GM19023 (cell line): Measurements from ENCODE around the gene AQP12B.
"Not testable (repeated sequence)": the region's sequence is repeated elsewhere in the genome, so short reads cannot be mapped to it uniquely, and the experiment has no call there.

Source experiments
- ATAC-seq: cut with Tn5 transposase; IDR thresholded peaks from one replicate; pipeline ENCODE4 v1.9.1; 2021; ENCODE audit warnings: mild to moderate bottlenecking, moderate library complexity; ENCODE audit not compliant: unreplicated experiment

The AQP12B gene

DNA sequence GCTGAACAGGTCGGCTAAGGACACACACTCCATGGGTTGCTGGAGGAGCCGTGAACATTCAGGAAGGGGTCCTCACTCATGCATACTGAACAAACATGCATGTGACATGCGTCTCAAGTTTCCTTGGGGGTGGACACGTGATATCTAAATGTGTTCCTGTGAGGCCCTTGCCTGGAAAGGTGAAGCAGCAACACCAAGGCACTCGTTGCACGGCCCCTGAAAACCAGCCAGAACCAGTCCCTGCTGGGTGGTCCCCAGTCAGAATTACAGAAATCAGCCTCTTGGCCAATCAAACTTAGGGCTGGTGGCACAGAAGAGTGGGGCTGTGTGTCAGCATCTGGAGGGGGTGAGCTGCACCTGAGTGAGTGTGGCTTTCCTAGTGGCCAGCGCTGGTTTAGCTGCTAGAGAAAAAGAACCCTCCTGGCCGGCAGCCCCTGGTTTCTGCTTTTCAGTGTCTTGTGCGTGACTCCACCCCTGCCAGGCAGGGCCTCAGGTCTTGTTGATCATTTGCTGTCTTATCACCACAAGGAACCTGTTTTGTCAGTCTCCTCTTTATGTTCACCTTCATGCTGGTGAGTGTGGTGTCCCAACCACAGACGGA lies 3.2 kb upstream of the AQP12B start:
- no peak for ATAC-seq

DNA sequence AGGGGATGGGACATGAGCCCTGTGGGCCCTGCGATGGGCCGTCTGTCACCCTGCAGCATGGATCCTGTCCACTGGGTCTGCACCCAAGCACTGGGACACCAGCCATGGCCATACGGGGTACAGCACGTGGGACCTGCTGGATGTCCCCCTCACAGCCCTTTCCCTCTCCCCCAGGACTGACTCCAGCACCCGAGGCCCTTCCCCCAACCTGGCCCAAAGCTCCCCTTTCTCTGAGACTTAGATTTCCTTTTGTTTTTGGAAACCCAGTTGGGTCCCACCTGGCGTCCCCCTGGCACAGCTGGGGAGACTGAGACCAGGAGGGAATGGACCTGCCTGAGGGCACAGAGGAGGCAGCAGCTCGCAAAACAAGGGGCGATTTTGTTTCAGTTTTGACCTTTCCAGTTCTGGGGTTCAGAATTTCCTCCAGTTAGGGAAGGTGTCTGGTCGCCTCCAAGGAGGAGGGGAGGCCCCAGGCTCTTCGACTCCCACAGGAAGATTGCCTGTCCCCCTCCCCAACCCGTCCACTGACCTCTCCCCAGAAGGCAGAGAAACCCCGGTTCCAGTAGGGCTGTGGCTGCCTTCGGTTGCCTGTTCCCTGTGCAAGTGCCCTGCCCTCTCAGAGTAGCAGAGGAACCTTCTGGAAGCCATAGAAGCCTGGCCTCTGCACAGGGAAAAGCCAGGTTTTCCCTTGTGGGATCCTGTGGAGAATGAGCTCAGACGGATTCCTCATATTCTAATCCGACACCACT lies 1.5 kb upstream of the AQP12B start:
- not testable (repeated sequence) for ATAC-seq

DNA sequence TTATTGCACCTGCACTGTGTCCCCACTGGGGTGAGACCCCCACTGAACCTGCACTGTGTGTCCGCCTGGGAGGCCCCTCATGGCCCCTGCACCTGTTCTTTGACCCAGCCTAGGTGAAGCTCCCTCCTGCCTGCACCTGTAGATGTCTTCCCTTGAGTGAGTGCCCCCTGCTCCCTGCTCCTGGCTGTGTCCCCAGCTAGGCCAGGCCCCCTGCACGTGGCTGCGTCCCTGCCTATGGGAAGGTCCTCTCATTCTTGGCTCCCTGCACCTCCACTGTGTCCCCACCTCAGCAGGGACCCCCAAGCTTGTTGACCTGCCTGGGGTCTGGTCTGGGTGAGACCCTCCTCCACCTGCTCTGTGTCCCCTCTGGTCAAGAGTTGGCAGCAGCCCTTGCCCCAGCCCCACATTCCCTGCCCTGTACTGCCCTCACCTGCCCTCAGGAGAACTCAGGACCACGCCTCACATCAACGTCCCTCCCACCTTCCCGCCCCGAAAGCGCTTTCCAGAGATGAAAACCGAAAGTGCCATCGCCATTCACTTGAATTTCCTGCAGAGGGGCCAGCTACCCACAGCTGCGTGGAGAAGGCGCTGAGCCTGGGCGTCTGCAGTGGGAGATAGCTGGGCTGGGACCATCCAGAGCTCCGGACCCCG lies 769 bp upstream of the AQP12B start:
- ATAC-seq, result not testable (repeated sequence)

DNA sequence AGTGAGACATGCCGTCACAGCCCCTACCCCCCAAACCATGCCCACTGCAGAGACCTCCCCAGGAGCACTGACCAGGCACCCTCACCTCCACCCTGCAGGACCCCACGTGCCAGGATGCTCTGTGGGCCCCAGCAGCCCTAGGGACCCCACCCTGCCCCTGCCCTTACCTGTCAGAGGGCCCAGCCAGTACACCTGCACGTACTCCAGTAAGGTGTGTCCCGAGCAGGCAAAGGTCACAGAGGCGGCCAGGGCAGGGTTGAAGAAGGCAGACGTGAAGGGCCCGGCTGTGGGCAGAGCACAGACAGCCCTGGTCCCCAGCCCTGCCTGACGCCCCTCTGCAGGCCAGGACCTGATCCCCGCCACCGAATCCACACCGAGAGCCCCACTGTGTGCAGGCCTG lies 2.5 kb downstream of the AQP12B start:
- not testable (repeated sequence) for ATAC-seq

DNA sequence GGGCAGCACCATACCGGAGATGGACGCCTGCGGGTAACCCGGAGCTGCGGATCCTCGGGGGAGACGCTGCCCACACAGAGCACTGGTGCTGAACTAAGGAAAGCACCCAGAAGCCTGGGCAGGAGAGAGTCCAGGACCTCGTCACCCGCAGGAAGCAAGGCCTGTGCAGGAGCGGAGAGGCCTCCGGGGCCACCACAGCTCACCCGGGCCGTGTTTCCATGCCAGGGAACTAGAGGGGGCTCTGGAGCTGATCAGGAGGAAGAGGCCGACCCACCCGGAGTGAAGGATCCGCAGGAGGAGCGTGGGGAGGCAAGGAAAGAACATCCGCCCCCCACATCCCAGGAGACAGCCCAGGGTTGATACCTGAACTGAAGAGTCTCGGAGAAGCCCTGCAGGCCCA lies 3.8 kb downstream of the AQP12B start:
- not testable (repeated sequence) for ATAC-seq

DNA sequence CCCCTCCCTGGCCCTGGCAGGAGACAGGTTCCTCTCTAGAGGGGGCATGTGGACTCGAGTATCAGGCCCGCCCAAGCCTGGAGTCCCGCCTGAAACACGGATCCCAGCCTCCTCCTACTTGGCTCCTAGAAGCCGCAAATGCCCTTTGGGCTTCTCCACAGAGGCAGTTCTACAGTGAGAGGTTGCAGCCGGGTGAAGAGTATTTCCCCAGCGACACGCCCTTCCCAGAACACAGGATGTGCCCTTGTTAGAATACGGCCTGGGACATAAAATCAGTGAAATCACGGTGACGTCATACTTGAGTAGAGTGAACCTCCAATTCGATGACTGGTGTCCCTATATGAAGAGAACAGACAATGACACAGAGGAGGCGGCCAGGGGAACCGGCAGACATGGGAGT lies 4.6 kb downstream of the AQP12B start:
- ATAC-seq, result not testable (repeated sequence)

DNA sequence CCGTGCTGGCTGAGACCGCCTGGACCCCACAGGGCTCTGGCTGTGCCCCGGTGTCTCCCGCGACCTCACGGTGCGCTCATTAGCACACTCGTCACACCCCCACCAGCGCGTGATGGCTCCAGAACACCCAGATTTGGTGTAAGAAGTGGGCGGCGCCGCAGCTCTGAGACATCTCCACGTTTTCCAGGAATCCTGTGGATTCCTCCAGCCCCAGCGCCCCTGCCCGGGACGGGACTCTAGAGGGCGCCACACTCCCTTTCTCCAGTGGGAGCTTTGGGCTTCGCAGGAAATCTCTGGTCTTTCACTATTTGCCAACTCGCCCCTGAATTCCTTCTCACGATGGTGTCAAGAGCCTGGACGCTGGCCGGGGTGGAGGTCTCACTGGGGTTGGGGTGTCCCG lies 7.3 kb downstream of the AQP12B start:
- ATAC-seq, result not testable (repeated sequence)

DNA sequence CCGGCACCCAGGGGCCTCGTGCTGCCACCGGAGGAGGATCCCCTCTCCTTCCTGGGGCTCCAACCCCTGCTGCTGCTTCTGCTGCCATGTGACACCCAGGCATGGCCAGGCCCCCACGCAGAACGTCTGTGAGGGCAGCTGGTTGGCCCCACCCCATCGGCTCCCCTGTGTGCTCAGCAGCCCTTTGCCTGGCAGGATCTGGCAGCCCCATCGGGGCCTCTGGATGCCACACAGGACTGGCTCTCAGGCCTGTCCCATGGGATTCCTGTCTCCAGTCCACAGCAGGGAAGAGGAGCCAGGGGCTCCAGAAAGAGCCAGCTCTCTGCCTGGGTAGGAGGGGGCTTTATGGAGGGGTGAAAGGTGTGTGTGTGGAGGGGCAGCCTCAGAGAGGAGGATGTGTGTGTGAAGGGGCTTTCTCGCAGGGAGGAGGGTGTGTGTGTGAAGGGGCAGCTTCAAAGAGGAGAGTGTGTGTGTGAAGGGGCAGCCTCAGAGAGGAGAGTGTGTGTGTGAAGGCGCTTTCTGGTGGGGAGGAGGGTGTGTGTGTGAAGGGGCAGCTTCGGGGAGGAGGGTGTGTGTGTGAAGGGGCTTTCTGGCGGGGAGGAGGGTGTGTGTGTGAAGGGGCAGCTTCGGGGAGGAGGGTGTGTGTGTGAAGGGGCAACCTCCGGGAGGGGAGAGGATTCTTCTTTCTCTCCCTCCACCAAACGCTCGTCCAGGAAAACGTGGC lies 8.1 kb downstream of the AQP12B start:
- ATAC-seq, result not testable (repeated sequence)

DNA sequence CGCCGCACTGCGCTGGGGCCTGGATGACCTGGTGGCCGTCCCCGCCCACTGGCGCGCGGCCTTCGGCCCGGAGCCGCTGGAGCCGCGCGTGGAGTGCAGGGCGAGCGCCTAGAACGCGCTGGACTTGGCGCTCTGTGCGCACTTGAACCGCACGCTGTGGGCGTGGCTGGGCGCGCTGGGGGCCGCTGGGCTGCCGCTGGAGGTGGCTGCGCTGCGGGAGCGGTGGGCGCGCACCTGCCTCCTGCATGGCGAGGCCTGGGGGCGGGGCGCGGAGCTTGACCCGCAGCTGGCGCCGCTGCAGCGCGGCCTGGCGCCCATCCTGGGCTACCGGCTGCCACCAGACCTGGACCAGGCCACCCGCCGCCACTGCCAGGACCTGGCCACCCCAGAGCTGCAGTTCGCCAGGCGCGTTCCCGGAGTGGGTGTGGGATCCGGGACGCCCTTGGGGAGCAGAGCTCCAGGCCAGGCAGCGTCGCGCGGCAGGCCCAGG lies 9.9 kb downstream of the AQP12B start:
- no peak for ATAC-seq

DNA sequence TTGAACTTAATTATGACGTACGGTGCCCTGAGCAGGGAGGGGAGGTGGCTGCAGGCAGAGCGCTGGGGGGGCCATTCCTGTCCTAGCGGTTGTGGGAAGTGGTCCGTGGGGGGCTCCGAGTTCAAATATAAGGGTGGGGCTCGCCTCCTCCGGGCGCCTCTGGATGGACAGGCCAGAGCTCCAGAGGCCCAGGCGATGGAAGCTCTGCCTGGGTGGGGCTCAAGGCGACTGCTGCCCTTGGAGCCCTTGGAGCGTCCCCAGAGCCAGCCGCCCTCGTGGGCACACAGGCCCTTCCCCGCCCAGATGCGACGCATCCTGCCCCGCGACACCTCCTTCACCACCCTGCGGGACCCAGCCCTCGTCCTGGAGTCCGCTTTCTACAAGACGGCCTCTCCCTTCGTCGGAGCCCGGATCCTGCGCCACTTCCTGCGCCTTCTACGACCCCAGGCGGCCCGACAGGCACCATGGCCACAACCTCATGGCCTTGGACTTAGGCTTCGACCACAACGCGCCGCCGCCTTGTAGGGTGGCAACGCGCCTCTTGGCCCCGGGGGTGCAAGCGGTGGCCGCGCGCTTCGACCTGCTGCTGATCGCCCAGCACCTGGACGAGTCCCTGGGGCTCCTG lies 10.5 kb downstream of the AQP12B start:
- no peak for ATAC-seq

DNA sequence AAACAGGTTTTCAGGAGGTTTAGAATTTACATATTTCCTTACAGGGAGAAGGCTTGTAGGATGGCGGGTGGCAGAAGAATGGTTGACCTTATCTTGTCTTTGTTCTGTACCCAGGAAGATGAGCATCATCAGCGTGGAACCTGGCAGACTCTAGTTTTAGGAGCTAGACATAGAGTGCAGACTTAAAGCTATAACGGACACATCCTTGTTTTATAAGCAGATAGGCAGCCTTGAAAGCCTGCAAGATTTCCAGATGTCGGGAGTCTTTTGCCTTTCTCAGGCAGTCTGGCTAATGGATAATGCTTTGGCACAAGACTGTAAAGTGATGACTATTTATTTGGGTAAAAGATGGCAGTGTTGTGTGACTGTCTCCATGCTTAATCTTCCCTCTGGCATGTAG lies 11.7 kb downstream of the AQP12B start:
- ATAC-seq, result no peak

DNA sequence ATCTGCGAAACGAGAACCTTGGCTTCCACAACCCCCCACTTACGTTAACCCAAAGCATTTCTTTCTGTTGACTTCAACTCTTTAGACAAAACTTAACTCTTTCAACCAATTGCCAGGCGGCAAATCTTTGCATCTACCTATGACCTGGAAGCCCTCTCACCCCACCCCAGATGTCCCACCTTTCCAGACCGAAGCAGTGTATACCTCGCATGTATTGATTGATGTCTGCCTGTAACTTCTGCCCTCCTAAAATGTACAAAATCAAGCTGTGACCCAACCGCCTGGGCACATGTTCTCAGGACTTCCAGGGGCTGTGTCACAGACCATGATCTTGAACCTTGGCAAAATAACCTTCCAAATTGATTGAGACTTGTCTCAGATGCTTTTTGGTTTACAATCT lies 12.3 kb downstream of the AQP12B start:
- ATAC-seq, result no peak

DNA sequence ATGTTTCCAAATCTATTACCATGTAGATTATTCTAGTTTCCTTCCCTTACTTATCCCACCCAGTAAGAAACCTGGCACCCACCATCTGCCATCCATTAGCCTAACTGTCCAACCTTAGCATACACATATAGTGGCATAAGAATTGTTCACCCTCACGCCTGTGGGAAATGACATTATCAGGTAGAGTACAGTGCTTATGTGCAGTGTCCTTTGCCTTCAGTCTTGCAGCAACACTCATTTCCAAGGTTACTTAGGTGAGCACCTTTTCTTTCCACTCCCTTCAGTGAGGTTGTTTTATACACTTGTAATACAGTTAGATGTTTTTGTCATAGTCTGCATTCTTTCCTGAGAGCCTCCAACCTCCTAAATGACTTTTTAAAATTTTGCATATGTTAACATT lies 18.1 kb downstream of the AQP12B start:
- ATAC-seq, result no peak

DNA sequence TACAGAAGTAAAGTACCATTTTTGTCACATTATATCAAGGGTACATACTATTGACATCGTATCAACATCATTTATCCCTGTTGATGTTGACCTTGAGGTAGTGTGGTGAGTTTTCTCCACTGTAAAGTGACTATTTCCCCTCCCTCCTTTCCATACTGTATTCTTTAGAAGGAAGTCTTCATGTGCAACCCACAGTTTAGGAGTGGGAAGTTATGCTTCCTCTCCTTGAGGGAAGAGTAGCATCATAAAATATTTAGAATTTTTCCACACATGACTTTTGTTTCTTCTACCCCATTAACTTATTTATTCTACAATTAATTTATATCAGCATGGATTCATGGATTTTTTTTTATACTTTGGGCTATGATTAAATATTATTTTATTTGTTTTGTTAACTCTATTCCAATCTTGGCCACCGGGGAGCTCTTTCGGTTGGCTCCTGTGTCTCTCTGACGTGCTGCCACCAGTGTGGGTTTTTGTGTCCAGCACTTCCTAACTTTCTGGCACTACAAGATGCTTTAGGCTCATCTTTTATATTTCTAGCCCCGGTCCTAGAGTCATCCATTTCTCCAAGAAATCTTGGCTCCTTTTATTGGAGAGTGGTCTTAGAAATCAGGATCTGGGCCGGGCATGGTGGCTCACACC lies 19.0 kb downstream of the AQP12B start:
- ATAC-seq, result no peak

DNA sequence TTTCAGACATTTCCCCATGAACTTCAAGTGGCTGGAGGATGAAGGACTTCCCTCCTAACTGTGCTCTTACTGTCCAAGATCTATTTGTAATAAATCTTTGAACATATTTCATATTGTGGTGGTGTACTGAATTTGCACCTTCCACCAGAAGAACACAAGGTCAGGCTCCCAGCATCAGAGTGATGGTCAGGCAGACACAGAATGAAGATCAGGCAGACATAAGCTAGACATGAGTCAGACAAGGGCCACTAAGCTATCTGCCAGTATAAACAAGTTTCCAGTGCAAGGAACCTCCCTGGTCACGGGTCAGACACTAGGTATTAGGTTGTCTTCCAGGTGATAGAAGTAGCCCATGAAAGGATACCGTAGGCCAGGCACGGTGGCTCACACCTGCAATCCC lies 20.0 kb downstream of the AQP12B start:
- no peak for ATAC-seq

DNA sequence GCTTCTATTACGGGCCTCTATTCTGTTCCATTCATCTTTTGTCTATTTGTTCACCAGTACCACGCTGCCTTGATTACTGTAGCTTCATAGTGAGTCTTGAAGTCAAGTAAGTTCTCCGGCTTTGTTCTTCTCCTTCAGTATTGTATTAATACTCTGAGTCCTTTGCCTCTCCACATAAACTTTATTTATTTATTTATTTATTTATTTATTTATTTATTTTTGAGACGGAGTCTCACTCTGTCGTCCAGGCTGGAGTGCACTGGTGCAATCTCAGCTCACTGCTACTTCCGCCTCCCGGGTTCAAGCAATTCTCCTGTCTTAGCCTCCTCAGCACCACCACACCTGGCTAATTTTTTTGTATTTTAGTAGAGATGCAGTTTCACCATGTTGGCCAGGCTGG lies 22.8 kb downstream of the AQP12B start:
- ATAC-seq, result not testable (repeated sequence)

DNA sequence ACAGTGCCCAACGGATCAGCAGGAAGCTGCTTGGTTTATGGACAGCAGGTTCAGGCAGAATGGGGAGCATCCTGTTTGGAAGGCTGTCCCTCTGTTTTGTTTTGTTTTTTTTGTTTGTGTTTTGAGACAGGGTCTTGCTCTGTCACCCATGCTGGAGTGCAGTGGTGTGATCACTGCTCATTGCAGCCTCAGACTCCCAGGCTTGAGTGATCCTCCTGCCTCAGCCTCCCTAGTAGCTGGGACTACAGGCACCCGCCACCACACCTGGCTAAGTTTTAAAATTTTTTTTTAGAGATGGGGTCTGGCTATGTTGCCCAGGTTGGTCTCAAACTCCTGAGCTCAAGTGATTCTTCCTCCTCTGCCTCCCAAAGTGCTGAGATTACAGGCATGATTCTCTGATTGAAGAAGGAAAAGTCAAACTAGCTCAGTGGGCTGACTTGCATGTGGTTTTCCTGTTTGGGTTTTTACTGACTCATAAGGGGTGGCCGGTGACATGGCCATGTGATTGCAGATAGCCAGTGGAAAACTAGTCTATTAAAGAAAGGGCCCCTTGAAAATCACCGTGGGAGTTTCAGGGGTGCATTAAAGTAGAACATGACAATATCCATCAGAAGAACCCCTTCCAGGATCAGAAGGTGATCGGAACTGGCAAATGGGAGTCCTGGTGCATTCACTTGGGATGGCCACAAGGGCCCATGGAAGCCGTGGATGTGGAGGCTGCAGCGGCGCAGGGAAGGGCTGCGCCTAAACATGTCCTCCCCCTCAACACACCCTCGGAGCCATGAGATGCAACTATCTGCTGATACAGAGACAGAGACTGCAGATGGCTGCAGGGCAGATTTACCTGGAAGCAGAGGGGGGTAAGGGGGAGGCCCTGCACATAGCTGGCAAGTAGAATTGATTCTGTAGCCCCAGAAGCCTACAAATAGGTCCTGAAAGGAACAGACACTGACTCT lies 26.5 kb downstream of the AQP12B start:
- ATAC-seq, result no peak

DNA sequence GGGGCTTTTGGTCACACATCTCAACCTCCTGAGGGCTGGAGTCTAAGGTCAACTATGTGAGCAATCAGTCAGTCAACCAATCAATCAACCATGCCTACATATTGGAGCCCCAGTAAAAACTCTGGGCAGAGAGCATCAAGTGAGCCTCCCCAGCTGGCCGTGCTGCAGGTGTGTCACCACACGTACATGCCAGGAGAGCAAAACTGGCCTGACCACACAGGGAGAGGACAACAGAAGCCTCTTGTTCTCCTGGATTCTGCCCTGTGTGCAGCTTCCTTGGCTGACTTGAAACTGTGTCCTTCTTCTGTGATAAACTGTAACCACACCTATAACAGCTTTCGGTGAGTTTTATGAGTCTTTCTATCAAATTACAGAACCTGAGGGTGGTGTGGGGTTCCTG lies 31.5 kb downstream of the AQP12B start:
- no peak for ATAC-seq

DNA sequence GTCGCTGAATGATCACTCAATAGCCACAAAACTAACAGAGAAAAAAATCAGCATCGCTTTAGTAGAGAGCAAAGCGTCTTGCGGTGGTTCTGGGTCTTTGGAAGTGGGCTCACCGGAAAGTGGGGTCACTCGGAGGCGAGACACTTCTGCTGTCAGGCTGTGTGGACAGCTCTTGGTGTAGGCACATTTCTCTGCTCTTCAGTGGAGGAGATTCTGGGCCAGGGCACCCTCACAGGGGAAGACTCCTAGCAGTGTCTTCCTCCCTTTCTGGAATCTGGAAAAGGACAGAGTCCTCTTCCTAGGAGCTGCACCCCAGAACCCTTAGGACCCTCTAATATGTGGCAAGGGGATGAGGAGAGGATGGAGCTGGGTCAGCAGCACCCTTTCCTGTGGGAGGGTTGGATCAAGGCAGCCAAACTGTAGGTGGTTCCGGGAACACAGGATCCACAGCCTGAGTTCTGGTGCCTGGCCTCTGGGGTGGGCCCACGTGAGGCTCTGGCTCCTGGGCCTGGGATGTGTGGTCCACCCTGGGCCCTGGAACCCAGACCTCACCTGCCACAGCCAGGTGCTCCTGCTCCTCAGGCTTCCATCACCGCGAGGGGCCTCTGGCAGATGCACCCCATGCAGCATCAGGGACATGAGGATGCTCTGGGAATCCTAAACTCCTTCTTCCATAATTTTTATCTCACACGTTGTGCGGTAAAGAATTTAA lies 32.3 kb downstream of the AQP12B start:
- ATAC-seq, result no peak
